ENCODE measurements around the gene PPIF.

DNA sequence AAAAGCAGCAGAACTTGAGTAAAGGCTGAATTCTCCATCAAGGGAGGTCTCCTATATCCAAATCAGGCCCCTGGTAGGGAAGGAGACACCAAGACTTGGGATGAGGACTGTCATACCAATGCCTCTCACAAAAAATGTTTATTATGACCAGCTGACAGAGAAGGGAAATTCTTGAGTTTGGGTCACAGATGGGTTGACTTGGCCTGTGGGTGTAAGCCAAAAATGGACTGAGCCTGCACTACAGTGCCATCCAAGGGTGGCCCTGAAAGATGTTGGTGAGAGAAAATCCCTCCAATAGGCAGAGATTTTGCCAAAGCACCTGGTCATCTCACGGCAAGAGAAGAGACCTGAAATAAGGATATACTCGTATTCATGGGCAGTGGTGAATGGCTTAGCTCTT, 27.0 kb upstream of the PPIF start:
- TF ChIP-seq CTBP1 (IDR thresholded peaks at IDR 0.05; ENCODE audit: borderline replicate concordance) (no peak), L3MBTL2 (conservative IDR thresholded peaks at IDR 0.05) (no peak), TARDBP (IDR thresholded peaks at IDR 0.05) (no peak), SUZ12 (IDR thresholded peaks at IDR 0.05) (no peak), ARNT (IDR thresholded peaks at IDR 0.05) (no peak), BHLHE40 (IDR thresholded peaks at IDR 0.05; ENCODE audit: borderline replicate concordance) (no peak), SP1 (IDR thresholded peaks at IDR 0.05) (no peak), NFRKB (IDR thresholded peaks at IDR 0.05) (no peak), FOXK2 (IDR thresholded peaks at IDR 0.05) (no peak), LEF1 (IDR thresholded peaks at IDR 0.05; ENCODE audit: borderline replicate concordance) (no peak), FOXM1 (IDR thresholded peaks at IDR 0.05; ENCODE audit: borderline replicate concordance) (no peak), ZNF384 (IDR thresholded peaks at IDR 0.05) (no peak)
- TF ChIP-seq, protein P1, sequence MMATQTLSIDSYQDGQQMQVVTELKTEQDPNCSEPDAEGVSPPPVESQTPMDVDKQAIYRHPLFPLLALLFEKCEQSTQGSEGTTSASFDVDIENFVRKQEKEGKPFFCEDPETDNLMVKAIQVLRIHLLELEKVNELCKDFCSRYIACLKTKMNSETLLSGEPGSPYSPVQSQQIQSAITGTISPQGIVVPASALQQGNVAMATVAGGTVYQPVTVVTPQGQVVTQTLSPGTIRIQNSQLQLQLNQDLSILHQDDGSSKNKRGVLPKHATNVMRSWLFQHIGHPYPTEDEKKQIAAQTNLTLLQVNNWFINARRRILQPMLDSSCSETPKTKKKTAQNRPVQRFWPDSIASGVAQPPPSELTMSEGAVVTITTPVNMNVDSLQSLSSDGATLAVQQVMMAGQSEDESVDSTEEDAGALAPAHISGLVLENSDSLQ (IDR thresholded peaks at IDR 0.05) = no peak
